SK-MEL-5 (cell line): ENCODE measurements around the gene HMGCS2. TPM values are rescaled to one million over a fixed set of nuclear protein-coding genes. Genes with fewer than 3 reads are reported as not detected.

Source experiments
- total RNA-seq: library from RNA; depleted of rRNA; stranded (reverse); fragments of >200 nt; shearing (Covaris generic); gene quantifications from 2 replicates; pipeline ENCODE4 v1.2.3, GENCODE V29; 2014; rRNA removed

Gene HMGCS2
- total RNA-seq, 1 experiment from 2014 or later, result not detected

Other genes starting within 250 kb of the HMGCS2 start
- 80.6 and 82.3 TPM in 2 replicates for gene ZNF697, start 120.6 kb downstream of the HMGCS2 start, total RNA-seq
- 98.5 and 108 TPM in 2 replicates for gene PHGDH, start 57.0 kb downstream of the HMGCS2 start, total RNA-seq
- gene REG4, start 42.6 kb upstream of the HMGCS2 start, total RNA-seq, result not detected in 2 replicates
- not detected in 2 replicates for gene ADAM30, start 127.6 kb upstream of the HMGCS2 start, total RNA-seq